Body of pancreas (tissue), 4 donors: ENCODE results near the gene METAP1D. TPM values are rescaled to one million over a fixed set of nuclear protein-coding genes. Genes with fewer than 3 reads are reported as not detected.

Source experiments
- ATAC-seq: fragments of 150-250 bp; one replicate; pipeline ENCODE4 v1.9.1; 2016
- DNase-seq, 4 donors: peaks; one replicate each; pipeline ENCODE4 v3.0.0-alpha.2; 2019
- H3K27ac ChIP-seq, 4 donors: fragments of 200-600 bp; sonication (generic); 1 replicate in 3 of 4; 2 replicates in 1 of 4; pipeline versions ENCODE4 v1.5.1 to v1.6.1; 2016 to 2019; ENCODE audit warnings: mild to moderate bottlenecking in 1 of 4, mixed read lengths in 1 of 4, moderate library complexity in 1 of 4
- H3K27me3 ChIP-seq, 2 donors: fragments of 200-600 bp; sonication (generic); one replicate each; pipeline ENCODE4 v1.6.0; 2016; ENCODE audit warnings: mild to moderate bottlenecking in 1 of 2
- H3K36me3 ChIP-seq, 2 donors: fragments of 200-600 bp; sonication (generic); replicated peaks in 1 of 2; 2 replicates each; pipeline ENCODE4 v1.5.1; 2016; ENCODE audit warnings: low read depth in 2 of 2; ENCODE audit not compliant: insufficient read depth in 1 of 2
- H3K4me1 ChIP-seq: fragments of 200-600 bp; sonication (generic); one replicate; pipeline ENCODE4 v1.6.0; 2016
- H3K4me3 ChIP-seq, 2 donors: fragments of 200-600 bp; sonication (generic); 1 replicate in 1 of 2; 2 replicates in 1 of 2; pipeline ENCODE4 v1.5.1; 2016 to 2019
- H3K9me3 ChIP-seq, 3 donors: fragments of 200-600 bp; sonication (generic); 1 replicate in 2 of 3; 2 replicates in 1 of 3; pipeline ENCODE4 v1.5.1; 2016
- CTCF ChIP-seq, 7 experiments: fragments of 450-650 bp in 4 of 7; fragments of 200-600 bp in 3 of 7; sonication (generic) in 3 of 7; IDR thresholded peaks; one replicate each; pipeline ENCODE4 v1.5.1; 2016 to 2019; ENCODE audit warnings: antibody characterized with exemption in 7 of 7
- POLR2A ChIP-seq, 3 donors: fragments of 450-650 bp; IDR thresholded peaks; one replicate each; pipeline ENCODE4 v1.6.1; 2016; ENCODE audit warnings: antibody characterized with exemption in 3 of 3, mild to moderate bottlenecking in 2 of 3
- WGBS, 2 donors: methylation state at CpG; one replicate each; pipeline ENCODE4 v1.1.5; 2017; 5-methylcytosine and 5-hydroxymethylcytosine counted together
- intact Hi-C: fragments of 100-400 bp; cut with DNase I; formaldehyde crosslinking; loops from one replicate; pipeline ENCODE4 v1.15.1; 2023
- total RNA-seq, 2 donors: library from RNA; depleted of rRNA; stranded (reverse); fragments of >200 nt; gene quantifications; one replicate each; pipeline ENCODE4 v1.1.0, GENCODE V29; 2016

The METAP1D gene
- total RNA-seq, 2 donors from 2014 or later = 9.9 to 40.9 TPM

GRCh38 chr2:172097557-172098131, 97.9 kb downstream of the METAP1D start:
- ATAC-seq (no peak), DNase-seq (no peak)
- no peak overlapping the region for H3K4me3 ChIP-seq
- no peaks in the 10 kb centered on the region for H3K9me3 ChIP-seq
- intact Hi-C loops = no loop called here
- peaks cover 9 to 98% of the 10 kb centered on the region in 2 donors for H3K27me3 ChIP-seq
- H3K27ac ChIP-seq = no peak overlapping the region
- peaks cover 72% of the 10 kb centered on the region for H3K4me1 ChIP-seq
- TF ChIP-seq CTCF (IDR thresholded peaks at IDR 0.05) (no peak), POLR2A (IDR thresholded peaks at IDR 0.05) (no peak)
- no peaks in the 10 kb centered on the region for H3K36me3 ChIP-seq
- 31 to 52% methylated on average over 9 of the region's 9 CpGs for WGBS, 2 donors

- Histone ChIP-seq H3K9me3 (no peaks in the 10 kb centered on the region), H3K4me1 (peaks cover 78% of the 10 kb centered on the region), H3K27ac (no peak overlapping the region), H3K4me3 (no peak overlapping the region), H3K36me3 (no peaks in the 10 kb centered on the region), H3K27me3 (peaks cover 9 to 95% of the 10 kb centered on the region in 2 donors)
- intact Hi-C loops = no loop called here
- DNase-seq (no peak), ATAC-seq (no peak)
- TF ChIP-seq CTCF (IDR thresholded peaks at IDR 0.05) (no peak), POLR2A (IDR thresholded peaks at IDR 0.05) (no peak)
- WGBS, 2 donors = 45 to 50% methylated on average over 1 of the region's 1 CpG
Measured at GRCh38 chr2:172098287-172098649, 98.5 kb downstream of the METAP1D start.

GRCh38 chr2:172098650-172099471, 99.1 kb downstream of the METAP1D start:
- peak in 2 of 4 donors; percentile 42 to 48 for DNase-seq
- ATAC-seq = peak; percentile 19

GRCh38 chr2:172099472-172100079, 99.8 kb downstream of the METAP1D start:
- WGBS, 2 donors = 9 to 17% methylated on average over 11 to 12 of the region's 13 CpGs
- no peaks in the 10 kb centered on the region for H3K36me3 ChIP-seq
- no peak for DNase-seq
- intact Hi-C loops = loop anchor here (10.0 kb wide), 1 partner anchor 285 kb away; no protein-coding TSS in a partner anchor
- no peak for ATAC-seq
- H3K9me3 ChIP-seq = no peaks in the 10 kb centered on the region
- TF ChIP-seq POLR2A (IDR thresholded peaks at IDR 0.05) (no peak), CTCF (IDR thresholded peaks at IDR 0.05) (no peak)
- H3K27ac ChIP-seq = no peak overlapping the region
- peaks cover 78% of the 10 kb centered on the region for H3K4me1 ChIP-seq
- H3K4me3 ChIP-seq = no peak overlapping the region
- peaks cover 9 to 94% of the 10 kb centered on the region in 2 donors for H3K27me3 ChIP-seq

More at GRCh38 chr2:172098650-172099471, 99.1 kb downstream of the METAP1D start:
- Histone ChIP-seq H3K36me3 (no peaks in the 10 kb centered on the region), H3K9me3 (no peaks in the 10 kb centered on the region), H3K4me1 (peaks cover 81% of the 10 kb centered on the region), H3K4me3 (no peak overlapping the region), H3K27ac (no peak overlapping the region), H3K27me3 (peaks cover 9 to 92% of the 10 kb centered on the region in 2 donors)
- TF ChIP-seq POLR2A (IDR thresholded peaks at IDR 0.05) = no peak
- TF ChIP-seq CTCF (IDR thresholded peaks at IDR 0.05) = no peak
- WGBS, 2 donors = 7 to 11% methylated on average over 38 to 55 of the region's 61 CpGs
- intact Hi-C loops = no loop called here
